Bronchial epithelial cell (primary cell): ENCODE results near the gene SHB. TPM values are rescaled to one million over a fixed set of nuclear protein-coding genes. Genes with fewer than 3 reads are reported as not detected.

ENCODE experiments used
- DNase-seq: peaks from one replicate; pipeline ENCODE4 v3.0.0-alpha.2; 2010; ENCODE audit warnings: low read depth
- FAIRE-seq: peaks from 2 replicates; lab custom pipeline; 2011; peaks lifted over from hg19 to GRCh38; lab: Jason Lieb, UNC
- H3K27me3 ChIP-seq: 2 replicates; pipeline ENCODE4 v1.5.1; 2011; ENCODE audit warnings: low read length; ENCODE audit not compliant: control insufficient read depth, insufficient read depth
- H3K36me3 ChIP-seq: 2 replicates; pipeline ENCODE4 v1.5.1; 2011; ENCODE audit warnings: low read length; ENCODE audit not compliant: control insufficient read depth, insufficient read depth
- H3K4me3 ChIP-seq: 2 replicates; pipeline ENCODE4 v1.5.1; 2011; ENCODE audit warnings: mild to moderate bottlenecking, low read depth, low read length, control low read depth
- total RNA-seq: library from RNA; depleted of rRNA; stranded (reverse); fragments of >200 nt; gene quantifications from 2 replicates; pipeline ENCODE4 v1.2.1, GENCODE V29; 2014
- TF ChIP-seq, protein P1 (sequence below): IDR thresholded peaks from 2 replicates; pipeline ENCODE4 v1.5.1; 2011; ENCODE audit warnings: mild to moderate bottlenecking, moderate library complexity, low read length, control low read depth, inconsistent platforms; ENCODE audit not compliant: insufficient read depth, severe bottlenecking

SHB gene
- total RNA-seq, 1 donor from 2014 or later: 14.5 TPM

DNA sequence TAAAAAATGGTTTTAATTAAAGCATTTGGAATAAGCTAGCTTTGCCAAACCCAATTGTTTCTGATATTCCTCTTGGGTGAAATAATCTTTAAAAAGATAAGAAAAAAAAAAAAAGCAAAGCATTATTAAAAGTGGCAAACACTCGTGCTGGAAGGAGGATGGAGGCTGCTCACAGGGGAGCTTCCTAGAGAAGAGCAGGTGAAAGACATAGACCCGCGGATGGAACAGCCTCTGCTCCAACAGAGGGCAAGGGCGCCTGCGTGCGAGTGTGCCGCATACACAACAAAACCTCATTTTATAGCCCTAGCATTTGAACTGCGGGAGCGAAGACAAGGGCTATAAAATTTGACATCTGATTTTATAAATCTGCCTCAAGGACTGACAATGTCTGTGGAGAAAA, 131.7 kb downstream of the SHB start:
- no peak overlapping the region for H3K4me3 ChIP-seq
- TF ChIP-seq, protein P1, sequence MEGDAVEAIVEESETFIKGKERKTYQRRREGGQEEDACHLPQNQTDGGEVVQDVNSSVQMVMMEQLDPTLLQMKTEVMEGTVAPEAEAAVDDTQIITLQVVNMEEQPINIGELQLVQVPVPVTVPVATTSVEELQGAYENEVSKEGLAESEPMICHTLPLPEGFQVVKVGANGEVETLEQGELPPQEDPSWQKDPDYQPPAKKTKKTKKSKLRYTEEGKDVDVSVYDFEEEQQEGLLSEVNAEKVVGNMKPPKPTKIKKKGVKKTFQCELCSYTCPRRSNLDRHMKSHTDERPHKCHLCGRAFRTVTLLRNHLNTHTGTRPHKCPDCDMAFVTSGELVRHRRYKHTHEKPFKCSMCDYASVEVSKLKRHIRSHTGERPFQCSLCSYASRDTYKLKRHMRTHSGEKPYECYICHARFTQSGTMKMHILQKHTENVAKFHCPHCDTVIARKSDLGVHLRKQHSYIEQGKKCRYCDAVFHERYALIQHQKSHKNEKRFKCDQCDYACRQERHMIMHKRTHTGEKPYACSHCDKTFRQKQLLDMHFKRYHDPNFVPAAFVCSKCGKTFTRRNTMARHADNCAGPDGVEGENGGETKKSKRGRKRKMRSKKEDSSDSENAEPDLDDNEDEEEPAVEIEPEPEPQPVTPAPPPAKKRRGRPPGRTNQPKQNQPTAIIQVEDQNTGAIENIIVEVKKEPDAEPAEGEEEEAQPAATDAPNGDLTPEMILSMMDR: no peak
- FAIRE-seq: no peak
- H3K36me3 ChIP-seq: peaks cover 4% of the 10 kb centered on the region
- DNase-seq: no peak
- H3K27me3 ChIP-seq: no peaks in the 10 kb centered on the region

DNA sequence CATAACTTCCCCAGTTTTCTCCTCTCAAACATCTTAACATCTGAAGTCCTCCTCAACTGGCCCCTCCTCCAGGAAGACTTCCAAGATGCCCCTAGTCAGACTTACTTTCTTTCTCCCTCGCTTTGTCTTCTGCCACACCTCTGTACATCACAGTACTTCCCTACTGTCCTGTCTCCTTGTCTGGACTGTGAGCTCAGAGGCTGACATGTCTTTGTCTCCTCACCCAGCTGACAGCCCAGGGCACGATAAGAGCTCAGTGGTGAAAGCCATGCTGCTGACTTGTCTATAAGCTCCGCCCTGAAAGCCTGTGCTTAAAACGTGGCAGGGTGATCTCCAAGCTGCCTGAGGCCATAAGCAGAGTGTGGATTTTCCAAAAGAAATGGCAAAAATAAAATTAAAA, 132.1 kb downstream of the SHB start:
- no peaks in the 10 kb centered on the region for H3K27me3 ChIP-seq
- no peak overlapping the region for H3K4me3 ChIP-seq
- peaks cover 4% of the 10 kb centered on the region for H3K36me3 ChIP-seq
- FAIRE-seq: no peak
- TF ChIP-seq, protein P1: no peak
- DNase-seq: peak; percentile 59

DNA sequence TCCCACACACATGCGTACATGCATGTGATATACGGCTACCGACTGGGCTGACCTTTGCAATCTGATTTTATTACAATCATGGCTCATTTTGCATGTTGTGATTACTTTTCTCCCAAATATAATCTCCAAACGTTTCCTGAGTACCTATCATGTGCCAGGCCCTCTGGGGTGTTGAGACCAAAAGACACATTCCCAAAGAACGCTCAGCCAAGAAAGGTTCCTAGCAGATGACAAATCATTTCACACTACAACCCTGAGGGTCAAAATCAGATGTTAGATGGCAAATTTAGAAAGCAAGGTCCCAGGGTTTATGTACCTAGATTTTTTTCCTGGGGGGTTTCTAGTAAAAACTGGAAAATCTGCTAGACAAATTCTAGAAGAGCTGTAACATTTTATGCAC, 132.7 kb downstream of the SHB start:
- Histone ChIP-seq H3K4me3 (no peak overlapping the region), H3K36me3 (peaks cover 3% of the 10 kb centered on the region), H3K27me3 (no peaks in the 10 kb centered on the region)
- TF ChIP-seq, protein P1: no peak
- FAIRE-seq (no peak), DNase-seq (no peak)

DNA sequence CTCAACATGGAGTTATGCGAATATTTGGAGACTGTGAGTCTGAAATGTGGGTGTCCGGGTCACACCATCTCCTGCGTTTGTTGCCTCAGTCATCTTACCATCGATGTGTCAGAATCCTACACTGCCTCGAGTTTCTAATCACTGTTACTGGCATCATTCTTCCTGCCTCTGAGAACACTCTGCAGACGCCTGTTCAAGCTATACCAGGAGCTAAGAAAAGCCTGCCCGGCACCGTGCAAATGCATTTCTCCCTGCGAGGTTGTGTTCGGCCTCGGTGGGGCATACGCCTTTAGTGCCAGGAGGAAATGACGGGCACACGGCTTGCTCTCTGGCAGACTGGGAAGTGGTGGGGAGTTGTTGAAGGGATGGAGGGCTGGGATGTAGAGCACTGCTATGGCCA, 133.9 kb downstream of the SHB start:
- FAIRE-seq (no peak), DNase-seq (no peak)
- TF ChIP-seq, protein P1: no peak
- Histone ChIP-seq H3K4me3 (no peak overlapping the region), H3K27me3 (no peaks in the 10 kb centered on the region), H3K36me3 (peaks cover 1% of the 10 kb centered on the region)

DNA sequence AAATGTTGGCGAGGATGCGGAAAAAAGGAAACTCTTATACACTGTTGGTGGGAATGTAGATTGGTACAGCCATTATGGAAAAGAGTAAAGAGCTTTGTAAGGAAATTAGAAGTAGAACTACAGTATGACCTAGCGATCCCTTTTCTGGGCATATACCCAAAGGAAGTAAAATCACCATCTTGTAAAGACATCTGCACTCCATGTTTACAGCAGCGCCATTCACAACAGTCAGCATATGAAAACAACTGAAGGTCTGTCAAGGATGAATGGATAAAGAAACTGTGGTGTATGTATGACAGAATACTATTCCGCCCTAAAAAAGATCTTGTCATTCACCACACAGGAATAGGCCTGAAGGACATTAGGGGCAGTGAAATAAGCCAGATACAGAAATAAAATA, 137.4 kb downstream of the SHB start:
- no peaks in the 10 kb centered on the region for H3K27me3 ChIP-seq
- H3K4me3 ChIP-seq: no peak overlapping the region
- TF ChIP-seq, protein P1: no peak
- FAIRE-seq (no peak), DNase-seq (no peak)
- H3K36me3 ChIP-seq: peaks cover 3% of the 10 kb centered on the region

DNA sequence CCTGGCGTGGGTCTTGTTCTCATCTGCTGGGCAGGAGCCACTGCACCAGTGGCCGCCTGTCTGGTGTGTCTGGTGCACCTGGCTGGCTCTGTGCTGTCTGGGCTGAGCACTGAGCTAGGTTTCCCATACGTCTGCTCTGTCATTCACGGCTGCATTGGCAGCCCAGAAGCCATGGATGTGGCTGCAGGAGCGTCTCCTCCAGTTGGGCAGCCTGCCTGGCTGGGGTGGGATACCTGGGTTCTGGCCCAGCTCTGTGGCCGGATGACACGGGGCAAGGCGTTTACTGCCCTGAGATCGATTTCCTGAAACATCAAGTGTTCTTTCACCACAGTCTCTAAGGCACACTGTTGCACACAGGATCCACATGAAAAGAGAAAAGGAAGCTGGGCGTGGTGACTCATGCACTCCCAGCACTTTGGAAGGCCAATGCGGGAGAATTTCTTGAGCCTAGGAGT, 139.6 kb downstream of the SHB start:
- H3K4me3 ChIP-seq: no peak overlapping the region
- peaks cover 3% of the 10 kb centered on the region for H3K36me3 ChIP-seq
- TF ChIP-seq, protein P1: no peak
- FAIRE-seq: no peak
- peak; percentile 47 for DNase-seq
- no peaks in the 10 kb centered on the region for H3K27me3 ChIP-seq
